ENCODE measurements around the gene SLC41A1.

Gene SLC41A1

DNA sequence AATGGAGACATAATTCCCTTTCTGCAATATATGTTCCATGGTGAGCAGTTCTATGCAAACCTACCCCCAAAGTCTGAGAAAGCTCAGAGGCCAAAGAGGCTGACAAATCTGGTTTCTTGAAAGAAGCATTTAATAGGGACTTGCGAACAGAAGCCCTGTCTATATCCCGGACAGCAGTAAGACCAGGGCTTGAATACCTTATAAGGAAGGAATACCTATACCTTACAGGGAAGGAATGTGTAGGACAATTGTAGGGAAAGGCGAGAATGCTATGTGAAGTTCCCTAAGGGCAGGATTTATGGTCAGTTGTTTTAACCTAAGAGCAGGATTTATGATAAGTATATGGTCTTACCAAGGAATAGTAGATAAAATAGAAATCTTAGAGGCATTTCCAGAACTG is 5.0 kb upstream of the SLC41A1 start:
- no peak for DNase-seq

DNA sequence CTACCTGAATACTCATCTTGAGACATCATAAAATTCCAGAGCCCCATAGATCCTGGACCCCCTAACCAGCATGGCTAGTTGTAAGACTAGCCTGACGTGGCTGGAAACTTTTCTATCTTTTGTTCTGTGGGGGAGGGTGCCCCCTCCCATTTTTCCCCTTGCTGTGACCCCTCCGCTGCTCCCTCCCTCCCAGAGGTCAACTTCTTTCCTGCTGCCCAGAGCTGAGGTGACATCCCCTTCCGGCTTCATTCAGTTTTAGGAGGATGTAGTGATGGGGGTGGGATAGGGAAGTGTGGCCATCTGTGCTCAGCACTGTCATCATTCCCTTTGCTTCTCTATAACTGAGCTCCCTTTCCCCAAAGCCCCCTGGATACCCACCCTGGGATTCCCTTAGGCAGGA is 4.4 kb upstream of the SLC41A1 start:
- DNase-seq, result no peak

DNA sequence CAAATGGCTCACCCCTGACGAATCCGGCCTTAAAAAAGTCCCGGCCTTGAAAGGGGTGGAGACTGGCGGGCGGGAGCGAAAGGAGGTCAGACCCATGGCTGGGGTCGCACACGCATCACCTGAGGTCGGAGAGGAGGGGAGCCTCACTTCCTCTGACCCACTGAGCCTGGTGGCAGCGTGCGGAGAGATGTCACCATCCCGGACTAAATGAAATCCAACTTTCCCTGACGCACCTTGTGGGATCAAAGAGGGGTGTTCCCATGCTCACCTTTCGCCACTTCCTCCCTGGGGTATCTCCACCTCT is 709 bp upstream of the SLC41A1 start:
- DNase-seq, result no peak

- no peak for DNase-seq
Measured at GRCh38 chr1:205812271-205812877, 624 bp downstream of the SLC41A1 start.

DNA sequence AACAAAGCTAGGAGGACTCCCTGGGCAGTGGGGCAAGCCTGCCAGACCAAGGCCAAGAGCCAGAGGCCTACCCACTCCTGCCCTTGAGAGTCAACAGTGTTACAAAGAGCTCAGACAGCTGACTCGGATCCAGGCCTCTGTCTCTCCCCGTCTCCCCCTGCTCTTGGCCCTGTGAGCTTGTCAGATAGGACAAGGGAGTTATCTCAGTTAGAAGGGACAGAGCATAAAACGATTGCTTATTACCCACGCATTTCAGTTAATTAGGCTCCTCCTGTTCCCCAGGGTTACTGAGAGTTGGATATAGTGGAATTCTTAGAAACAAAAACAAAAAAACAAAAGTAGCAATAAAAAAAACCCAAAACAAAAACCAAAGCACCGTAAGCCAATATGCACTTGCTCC is 1.3 kb downstream of the SLC41A1 start:
- no peak for DNase-seq

DNA sequence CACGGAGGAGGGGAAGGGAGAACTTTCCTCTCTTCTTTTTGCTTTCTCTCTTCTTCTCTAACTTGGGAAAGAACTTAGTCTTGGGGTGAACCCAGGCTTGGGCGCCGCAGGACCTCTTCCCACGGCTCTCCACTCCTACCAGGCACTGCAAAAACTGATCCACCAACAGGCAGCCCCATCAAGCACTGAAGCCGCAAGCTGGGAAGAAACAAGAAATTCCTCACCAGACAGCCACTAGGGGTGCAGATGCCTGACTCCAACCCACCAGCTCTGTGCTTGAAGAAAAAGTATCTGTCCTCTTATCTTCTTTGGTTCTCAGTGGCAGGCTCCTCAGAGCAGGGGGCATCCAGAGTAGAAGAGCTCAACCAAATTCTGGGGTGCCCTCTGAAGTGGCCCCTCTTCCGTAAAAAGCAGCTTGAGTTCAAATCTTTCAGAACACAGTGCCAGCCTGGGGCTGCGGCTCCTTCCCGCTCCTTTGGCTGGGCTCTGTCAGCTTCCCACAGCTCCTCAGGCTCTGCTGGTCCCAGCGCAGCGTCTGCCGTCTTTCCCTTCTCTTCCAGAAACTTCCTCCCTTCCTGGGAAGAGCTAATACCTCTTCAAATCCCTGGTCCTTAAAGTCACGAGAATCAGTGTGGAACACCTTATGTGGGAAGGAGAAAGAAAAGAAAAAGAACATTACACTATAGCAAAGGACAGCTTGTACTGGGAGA is 2.4 kb downstream of the SLC41A1 start:
- no peak for DNase-seq

GRCh38 chr1:205809942-205810345 is 3.1 kb downstream of the SLC41A1 start:
- no peak for DNase-seq

DNA sequence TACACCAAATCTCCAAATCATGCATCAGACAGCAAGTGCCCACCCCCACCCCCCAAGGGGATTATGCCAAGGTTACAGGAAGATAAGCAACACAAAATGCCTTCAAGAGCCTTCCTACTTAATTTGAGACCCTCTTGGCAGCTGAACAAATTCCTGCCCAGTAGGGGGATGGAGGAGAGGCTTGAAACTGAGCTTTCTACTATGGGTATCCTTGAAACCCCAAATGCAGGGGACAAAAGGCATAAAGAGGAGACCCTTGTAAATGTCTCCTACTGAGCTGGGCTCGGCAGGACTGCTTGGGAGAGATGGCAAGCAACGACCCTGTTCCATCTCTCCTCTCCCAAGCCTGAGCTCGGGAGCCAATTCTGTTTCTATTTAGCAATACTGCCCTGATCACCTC is 3.5 kb downstream of the SLC41A1 start:
- no peak for DNase-seq

GRCh38 chr1:205805082-205805711 is 7.8 kb downstream of the SLC41A1 start:
- DNase-seq, result no peak

DNA sequence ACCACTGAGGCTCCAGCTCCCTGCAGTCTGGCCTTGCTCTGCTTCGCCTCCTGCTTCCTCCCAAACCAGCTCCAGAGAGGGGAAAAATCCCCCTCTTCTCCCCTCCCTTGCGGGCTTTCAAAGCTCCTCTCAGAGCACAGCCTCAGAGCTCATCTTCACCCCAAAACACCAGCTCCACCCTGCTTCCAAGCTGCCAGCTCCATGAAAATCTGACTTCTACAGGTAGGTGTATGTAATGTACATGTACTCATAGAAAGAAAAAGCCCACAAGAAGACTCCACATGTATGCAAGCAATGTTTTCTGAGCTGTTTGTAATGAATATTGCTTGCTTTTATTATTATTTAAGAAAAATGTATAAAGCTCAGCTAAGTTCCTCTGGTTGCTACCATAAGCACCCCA is 8.4 kb downstream of the SLC41A1 start:
- DNase-seq, result no peak

- no peak for DNase-seq
Measured at GRCh38 chr1:205803986-205804385, 9.0 kb downstream of the SLC41A1 start.

DNA sequence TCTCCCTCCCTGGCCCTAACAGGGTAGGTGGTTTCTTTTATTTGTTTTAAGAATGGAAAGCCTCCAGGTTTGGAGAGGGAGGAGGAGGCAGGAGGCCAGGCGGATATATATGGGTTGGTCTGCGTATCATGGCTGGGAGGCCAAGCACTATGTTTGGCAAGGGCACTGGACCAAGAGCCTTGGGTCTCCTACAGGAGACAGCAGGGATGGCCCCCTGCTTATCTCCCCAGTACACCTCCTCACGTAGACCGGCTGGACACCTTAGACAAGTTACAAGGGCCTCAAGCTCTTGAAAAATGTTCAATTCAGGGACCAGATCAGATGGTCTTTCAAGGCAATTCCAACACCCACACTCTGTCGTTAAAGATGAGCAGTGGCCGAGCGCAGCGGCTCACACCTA is 10.9 kb downstream of the SLC41A1 start:
- DNase-seq, result no peak

DNA sequence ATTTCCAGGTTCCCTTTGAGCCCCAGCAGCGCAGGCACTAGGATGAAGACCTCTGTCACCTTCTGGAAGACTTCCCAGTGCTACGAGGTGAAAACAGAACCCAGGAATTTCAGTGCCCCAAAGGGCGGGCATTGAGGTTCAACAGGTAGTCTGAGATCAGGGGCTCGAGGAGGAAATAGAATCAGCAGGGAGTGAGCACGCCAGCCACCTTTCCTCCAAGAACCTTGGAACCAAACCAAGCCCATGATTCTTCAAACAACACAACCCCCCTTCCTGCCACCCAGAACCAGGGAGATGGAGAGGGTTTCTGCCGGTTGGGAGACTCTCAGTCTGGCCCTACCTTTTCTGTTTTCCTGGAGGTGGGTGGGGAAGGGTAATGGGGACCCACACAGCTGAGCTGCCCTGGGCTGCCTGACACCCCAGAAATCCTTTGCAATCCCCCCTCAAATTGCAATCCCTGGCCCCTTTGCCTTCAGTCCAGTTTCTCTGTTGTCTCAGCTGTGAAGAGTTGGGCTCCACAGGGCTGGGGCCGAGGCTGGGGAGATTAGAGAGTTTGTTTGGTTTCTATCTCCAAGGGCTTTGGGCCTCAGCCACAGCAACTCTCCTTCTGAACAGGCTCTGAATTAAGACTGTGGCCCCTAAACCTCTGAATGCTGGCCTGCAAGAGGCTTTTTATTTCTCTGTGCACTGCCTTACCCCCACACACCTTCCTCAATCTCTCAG is 11.9 kb downstream of the SLC41A1 start:
- no peak for DNase-seq

DNA sequence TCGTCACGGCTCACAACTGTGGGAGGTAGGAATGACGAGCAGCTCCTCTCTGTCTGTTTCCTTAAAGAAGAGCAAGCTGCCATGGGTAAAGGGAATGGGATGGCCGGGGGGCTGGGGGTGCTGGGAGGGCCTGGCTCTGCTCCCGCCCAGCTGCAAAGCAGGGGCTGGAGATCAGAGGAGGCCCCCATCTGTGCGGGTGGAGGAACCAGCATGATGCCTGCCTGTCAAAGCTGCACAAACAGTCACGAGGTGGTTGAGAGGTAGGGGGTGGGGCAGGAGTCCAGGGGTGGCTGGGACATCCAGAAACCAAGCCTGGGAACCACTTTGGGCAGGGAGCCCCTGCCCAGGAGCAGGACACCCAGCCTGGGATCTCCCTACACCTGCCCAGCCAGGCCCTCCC is 12.6 kb downstream of the SLC41A1 start:
- DNase-seq, result no peak

GRCh38 chr1:205798577-205798976 is 14.4 kb downstream of the SLC41A1 start:
- no peak for DNase-seq

- no peak for DNase-seq
Measured at GRCh38 chr1:205797168-205797567, 15.8 kb downstream of the SLC41A1 start.

- DNase-seq, result no peak
Measured at GRCh38 chr1:205794011-205794730, 18.8 kb downstream of the SLC41A1 start.

DNA sequence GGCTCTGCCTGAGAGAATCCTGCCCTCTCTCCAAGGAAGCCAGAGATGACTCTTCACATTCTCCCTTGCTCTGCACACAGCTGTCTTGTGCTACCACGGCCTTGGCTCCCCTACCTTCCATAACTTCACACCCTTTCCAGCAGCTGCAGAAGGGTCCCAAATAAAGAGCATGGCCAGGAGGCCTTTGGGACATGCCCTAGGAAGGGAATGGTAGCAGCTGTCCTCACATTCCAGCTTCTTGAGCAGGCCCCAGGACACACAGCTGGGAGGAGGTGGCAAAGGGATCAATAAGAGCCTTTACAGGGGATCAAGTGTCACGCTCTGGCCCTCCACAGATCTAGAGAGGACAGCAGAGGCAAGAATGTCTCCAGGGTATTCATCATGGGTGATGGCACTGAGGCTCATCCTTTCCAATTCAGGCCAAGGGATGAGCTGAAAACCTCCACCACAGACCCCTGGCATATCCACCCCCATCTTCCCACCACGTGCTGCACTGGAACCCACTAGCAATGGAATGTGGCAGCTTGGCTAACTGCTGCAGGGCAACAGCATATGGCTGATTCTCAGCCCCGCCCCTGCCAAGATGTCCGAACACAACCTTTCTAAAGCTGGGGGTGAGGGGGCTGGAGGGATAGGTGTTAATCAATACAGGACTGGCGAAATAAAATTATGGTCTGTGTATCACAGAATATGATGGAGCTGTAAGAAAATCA is 19.9 kb downstream of the SLC41A1 start:
- DNase-seq, result no peak

GRCh38 chr1:205792481-205792881 is 20.5 kb downstream of the SLC41A1 start:
- DNase-seq, result no peak

GRCh38 chr1:205791568-205792180 is 21.3 kb downstream of the SLC41A1 start:
- DNase-seq, result peak; percentile 4

- no peak for DNase-seq
Measured at GRCh38 chr1:205787287-205787916, 25.6 kb downstream of the SLC41A1 start.

DNA sequence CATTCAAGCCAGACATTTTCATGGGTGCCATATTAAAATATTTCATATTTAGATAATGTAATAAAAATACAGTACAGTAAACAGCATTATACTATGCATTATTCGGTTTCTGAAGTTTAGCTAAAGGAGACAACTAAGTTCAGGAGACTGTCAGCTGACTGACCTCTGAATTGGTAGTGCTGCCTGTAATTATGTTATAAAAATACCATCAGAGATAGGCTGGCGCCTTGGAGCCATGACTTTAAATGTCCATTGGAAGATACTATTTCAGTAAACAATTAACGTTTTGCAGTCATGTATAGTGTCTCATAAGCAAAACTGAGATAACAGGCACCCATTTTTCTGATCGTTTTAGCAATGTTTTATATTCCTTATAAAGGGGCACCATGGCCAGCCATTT is 26.4 kb downstream of the SLC41A1 start:
- DNase-seq, result no peak
